ENCODE measurements around the gene TMCO4.

The TMCO4 gene

DNA sequence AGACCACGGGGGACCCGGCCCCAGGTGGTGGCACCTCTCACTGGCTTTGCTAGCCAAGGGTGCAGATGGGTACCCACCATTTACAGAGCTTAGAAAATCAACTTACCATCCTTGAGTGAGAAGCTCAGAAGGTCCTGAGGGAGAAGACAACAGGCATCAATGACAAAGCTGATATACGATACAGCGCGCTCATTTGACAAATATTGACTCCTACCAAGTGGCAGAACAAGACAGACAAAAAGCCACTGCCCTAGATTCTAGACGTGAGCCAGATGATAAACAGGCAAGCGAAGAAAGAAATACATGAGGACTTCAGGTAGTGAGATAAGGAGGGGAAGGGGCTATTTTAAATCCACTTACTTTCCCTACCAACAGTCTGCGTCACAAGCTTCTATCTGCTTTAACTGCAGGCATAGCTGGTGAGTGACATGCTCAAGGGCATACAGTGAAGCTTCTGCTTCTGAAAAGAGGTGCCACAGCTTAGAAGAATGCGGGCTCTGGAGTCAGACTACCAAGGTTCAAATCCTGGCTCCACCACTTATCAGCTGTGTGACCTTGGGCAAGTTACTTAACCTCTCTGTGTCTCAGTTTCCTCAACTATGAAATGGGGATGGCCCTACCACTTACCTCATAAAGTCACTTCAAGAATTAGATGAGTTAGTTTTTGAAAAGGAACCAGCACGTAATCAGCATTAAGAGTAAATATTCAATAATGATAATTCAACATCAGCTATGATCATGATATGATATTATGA lies 29.1 kb downstream of the TMCO4 start:
- no peak overlapping the region for H3K4me3 ChIP-seq (ENCODE audit: low read depth, low read length)
- no peak for DNase-seq (ENCODE audit: low read depth)
- TF ChIP-seq, protein P1, sequence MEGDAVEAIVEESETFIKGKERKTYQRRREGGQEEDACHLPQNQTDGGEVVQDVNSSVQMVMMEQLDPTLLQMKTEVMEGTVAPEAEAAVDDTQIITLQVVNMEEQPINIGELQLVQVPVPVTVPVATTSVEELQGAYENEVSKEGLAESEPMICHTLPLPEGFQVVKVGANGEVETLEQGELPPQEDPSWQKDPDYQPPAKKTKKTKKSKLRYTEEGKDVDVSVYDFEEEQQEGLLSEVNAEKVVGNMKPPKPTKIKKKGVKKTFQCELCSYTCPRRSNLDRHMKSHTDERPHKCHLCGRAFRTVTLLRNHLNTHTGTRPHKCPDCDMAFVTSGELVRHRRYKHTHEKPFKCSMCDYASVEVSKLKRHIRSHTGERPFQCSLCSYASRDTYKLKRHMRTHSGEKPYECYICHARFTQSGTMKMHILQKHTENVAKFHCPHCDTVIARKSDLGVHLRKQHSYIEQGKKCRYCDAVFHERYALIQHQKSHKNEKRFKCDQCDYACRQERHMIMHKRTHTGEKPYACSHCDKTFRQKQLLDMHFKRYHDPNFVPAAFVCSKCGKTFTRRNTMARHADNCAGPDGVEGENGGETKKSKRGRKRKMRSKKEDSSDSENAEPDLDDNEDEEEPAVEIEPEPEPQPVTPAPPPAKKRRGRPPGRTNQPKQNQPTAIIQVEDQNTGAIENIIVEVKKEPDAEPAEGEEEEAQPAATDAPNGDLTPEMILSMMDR (IDR thresholded peaks at IDR 0.05; ENCODE audit: insufficient read depth, low read depth, low read length, missing control alignments), result no peak

DNA sequence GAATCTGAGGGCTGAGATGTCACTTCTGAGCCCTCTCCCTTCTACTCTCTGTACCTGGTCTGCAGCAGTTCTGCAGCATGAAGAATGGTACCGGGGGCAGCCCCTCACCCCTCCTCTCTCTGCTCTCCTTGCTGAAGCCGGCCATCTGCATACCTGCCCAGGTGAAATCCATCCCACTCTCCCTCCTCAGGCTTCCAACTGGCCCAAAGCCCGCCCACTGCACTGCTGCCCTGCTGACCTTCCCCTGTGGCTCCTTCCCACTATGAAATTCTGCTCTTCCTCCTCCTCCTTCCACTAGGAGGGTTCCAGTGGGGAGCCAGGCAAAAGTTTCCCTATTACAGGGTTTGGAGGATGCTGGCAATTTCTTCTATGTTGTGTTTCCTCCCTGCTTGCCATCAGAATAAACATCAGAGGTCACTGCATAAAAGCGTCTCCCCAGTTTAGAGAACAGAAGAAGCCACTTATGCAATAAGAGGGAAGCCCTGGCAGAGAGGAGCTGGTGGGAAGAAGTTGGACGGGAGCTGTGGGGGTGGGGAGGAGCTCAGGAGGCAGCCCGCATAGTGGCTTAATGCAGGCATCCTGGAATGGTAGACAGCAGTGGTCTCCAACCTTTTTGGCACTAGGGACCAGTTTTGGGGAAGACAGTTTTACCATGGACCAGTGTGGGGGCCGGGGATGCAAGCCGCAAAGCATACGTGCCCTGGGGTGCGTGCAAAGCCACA lies 30.3 kb downstream of the TMCO4 start:
- no peak for DNase-seq (ENCODE audit: low read depth)
- H3K4me3 ChIP-seq (ENCODE audit: low read depth, low read length), result no peak overlapping the region

DNA sequence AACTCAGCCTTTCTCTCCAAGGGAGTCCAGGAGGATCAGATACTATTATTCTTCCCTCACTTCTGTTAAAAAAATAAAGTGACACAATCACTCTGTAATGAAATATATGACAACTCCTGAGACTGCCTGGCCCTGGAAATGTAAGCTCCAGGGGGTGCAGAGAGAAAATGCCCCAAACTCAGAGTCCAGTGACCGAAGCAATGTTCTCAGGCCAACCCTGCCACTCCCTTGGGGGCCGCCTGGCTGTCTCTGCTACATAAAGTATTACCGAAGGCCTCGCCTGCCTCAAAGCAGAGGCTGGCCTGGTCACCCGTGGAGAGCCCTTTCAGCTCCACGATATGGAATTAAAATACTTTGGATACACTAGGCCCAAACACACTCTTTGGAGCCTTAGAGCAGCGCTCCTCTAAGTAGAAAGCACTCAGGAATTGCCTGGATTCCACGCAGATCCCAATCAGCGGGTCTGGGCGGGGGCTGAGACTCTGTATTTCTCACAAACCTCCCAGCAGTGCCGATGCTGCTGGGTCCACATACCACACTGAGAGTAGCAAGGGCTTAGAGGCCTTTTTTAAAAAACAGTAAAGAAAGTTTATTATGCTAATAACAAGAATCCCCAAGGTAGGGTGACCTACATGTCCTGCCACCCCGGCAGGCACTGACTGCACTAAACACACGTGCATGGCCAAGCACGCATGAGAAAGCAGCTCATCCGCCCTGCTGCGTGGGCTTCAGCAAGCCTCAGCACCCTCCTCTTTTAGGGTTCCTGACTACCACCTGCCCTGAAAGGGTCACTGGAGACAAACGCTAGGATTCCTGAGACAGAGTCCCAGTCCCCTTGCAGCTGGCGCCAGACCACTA lies 31.1 kb downstream of the TMCO4 start:
- TF ChIP-seq, protein P1 (IDR thresholded peaks at IDR 0.05; ENCODE audit: insufficient read depth, low read depth, low read length, missing control alignments), result no peak
- no peak for DNase-seq (ENCODE audit: low read depth)
- no peak overlapping the region for H3K4me3 ChIP-seq (ENCODE audit: low read depth, low read length)

More for the DNA sequence above, 30.3 kb downstream of the TMCO4 start:
- TF ChIP-seq, protein P1 (IDR thresholded peaks at IDR 0.05; ENCODE audit: insufficient read depth, low read depth, low read length, missing control alignments), result no peak

DNA sequence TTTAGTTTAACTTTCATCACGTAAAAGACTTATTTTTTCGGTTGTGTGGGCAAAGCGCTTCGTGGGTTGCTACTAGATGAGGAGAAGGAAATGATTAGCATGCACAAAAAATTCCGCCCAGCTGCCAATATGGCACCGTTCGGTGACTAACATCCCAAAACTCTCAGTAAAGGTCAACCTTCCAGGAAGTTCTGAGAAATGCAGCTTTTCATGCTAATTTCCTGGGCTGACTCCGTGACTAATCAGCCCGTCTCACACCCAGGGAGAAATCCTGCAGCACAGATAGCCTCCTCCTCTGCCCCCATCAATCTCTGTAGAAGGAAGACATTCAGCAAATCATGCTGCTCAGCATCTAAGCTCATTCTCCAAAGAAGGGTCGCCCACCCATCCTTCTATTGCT lies 34.1 kb downstream of the TMCO4 start:
- DNase-seq (ENCODE audit: low read depth), result no peak
- TF ChIP-seq, protein P1 (IDR thresholded peaks at IDR 0.05; ENCODE audit: insufficient read depth, low read depth, low read length, missing control alignments), result no peak
- no peak overlapping the region for H3K4me3 ChIP-seq (ENCODE audit: low read depth, low read length)

DNA sequence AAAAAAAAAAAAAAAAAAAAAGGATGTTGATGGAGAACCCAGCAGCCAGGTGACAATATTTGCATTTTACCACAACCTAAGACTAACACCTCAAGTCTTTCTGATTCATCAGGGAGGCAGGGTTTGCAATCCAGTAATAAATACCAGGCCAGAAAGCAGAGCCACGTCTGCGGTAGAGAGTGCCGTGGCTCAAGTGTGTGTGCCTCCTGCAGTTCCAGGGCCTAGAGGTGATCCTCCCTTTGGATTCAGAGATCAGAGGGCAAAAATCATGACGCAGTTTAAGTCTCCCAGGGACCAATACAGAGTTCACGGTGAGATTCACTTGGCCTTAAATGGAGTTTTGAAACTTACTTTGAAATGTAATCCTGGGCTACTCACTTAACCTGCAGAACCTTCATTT lies 34.9 kb downstream of the TMCO4 start:
- H3K4me3 ChIP-seq (ENCODE audit: low read depth, low read length), result no peak overlapping the region
- peak; percentile 9 for DNase-seq (ENCODE audit: low read depth)
- TF ChIP-seq, protein P1 (IDR thresholded peaks at IDR 0.05; ENCODE audit: insufficient read depth, low read depth, low read length, missing control alignments), result no peak

DNA sequence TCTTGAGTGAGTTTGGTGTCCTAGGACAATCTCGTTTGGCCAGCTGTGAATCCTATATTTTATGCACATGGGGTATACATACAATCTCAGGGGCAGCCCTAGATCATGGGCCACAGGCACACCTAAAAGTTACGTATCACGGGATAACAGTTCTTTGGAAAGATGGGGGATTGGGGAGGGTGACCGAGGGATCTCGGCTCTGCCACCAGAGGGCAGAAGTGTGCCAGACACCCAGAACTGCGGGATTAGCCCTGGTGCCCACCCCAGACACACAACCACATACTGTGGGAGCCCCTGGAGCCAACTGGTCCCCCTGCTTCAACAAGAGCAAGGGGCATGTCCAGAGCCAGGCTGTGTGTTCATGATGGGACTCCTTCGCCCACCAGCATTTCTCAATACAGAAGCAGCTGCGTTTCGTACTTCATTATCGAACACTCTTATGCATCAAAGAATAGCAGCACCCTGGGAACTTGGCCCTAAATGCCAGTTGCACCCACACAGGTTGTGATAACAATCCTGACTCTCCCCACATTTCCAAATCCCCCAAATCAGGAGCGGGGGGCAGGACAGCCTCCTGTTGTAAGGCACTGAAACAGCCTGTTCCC lies 37.4 kb downstream of the TMCO4 start:
- DNase-seq (ENCODE audit: low read depth), result peak; percentile 39
- TF ChIP-seq, protein P1 (IDR thresholded peaks at IDR 0.05; ENCODE audit: insufficient read depth, low read depth, low read length, missing control alignments), result peak; percentile 76
- no peak overlapping the region for H3K4me3 ChIP-seq (ENCODE audit: low read depth, low read length)

All from GM12865 (cell line).